SU-DHL-6 (cell line): ENCODE measurements around the gene NINJ2.
"Not testable (repeated sequence)": the region's sequence is repeated elsewhere in the genome, so short reads cannot be mapped to it uniquely, and the experiment has no call there.

Experiments used
- H2AFZ ChIP-seq: fragments of 200-600 bp; sonication (generic); 2 replicates; pipeline ENCODE4 v1.6.1; 2014; ENCODE audit warnings: low read depth, mild to moderate bottlenecking, moderate library complexity, mixed read lengths, antibody characterized with exemption, low read length; ENCODE audit not compliant: severe bottlenecking
- H3F3A ChIP-seq: fragments of 200-600 bp; shearing (Covaris generic); 2 replicates; pipeline ENCODE4 v1.6.0; 2016; ENCODE audit warnings: antibody characterized with exemption, mild to moderate bottlenecking; ENCODE audit not compliant: insufficient read depth
- H3K27ac ChIP-seq: fragments of 200-600 bp; sonication (generic); 2 replicates; pipeline ENCODE4 v1.5.1; 2016; ENCODE audit warnings: low read depth, mild to moderate bottlenecking, low read length, moderate library complexity, mixed read lengths
- H3K27me3 ChIP-seq: fragments of 200-600 bp; sonication (generic), shearing (Covaris generic); 2 replicates; pipeline ENCODE4 v1.6.0; 2014; ENCODE audit warnings: mild to moderate bottlenecking, low read length
- H3K36me3 ChIP-seq: fragments of 200-600 bp; sonication (generic); 2 replicates; pipeline ENCODE4 v1.6.1; 2014; ENCODE audit warnings: mild to moderate bottlenecking, low read length, mixed read lengths
- H3K4me2 ChIP-seq: fragments of 300-600, 200-600 bp; shearing (Covaris generic), sonication (generic); 2 replicates; pipeline ENCODE4 v1.6.0; 2014; ENCODE audit warnings: low read length, low read depth, mild to moderate bottlenecking; ENCODE audit not compliant: poor library complexity, severe bottlenecking
- H3K4me3 ChIP-seq: fragments of 200-600 bp; sonication (generic); 2 replicates; pipeline ENCODE4 v1.5.1; 2014; ENCODE audit warnings: antibody characterized with exemption, low read length, mild to moderate bottlenecking, mixed read lengths; ENCODE audit not compliant: insufficient read depth, poor library complexity, severe bottlenecking
- H3K79me2 ChIP-seq: fragments of 200-600 bp; sonication (generic); 2 replicates; pipeline ENCODE4 v1.6.1; 2014; ENCODE audit warnings: mild to moderate bottlenecking, low read length, moderate library complexity; ENCODE audit not compliant: insufficient read depth
- H3K9ac ChIP-seq: fragments of 200-600 bp; sonication (generic); 2 replicates; pipeline ENCODE4 v1.7.0; 2014; ENCODE audit warnings: mild to moderate bottlenecking, low read length
- H3K9me2 ChIP-seq: fragments of 200-600 bp; sonication (generic); replicated peaks from 2 replicates; pipeline ENCODE4 v1.6.1; 2014; ENCODE audit warnings: low read length; ENCODE audit not compliant: insufficient read depth
- H3K9me3 ChIP-seq: fragments of 200-600 bp; sonication (generic); 2 replicates; pipeline ENCODE4 v1.6.1; 2014; ENCODE audit warnings: low read length, mixed read lengths; ENCODE audit not compliant: insufficient read depth
- H4K20me1 ChIP-seq: fragments of 200-600 bp; sonication (generic); 2 replicates; pipeline ENCODE4 v1.6.1; 2014; ENCODE audit warnings: low read depth, mild to moderate bottlenecking, antibody characterized with exemption, low read length, moderate library complexity, mixed read lengths
- CTCF ChIP-seq: fragments of 200-600 bp; sonication (generic); IDR thresholded peaks from one replicate; pipeline ENCODE4 v1.5.1; 2017; ENCODE audit warnings: antibody characterized with exemption, mild to moderate bottlenecking, low read length, moderate library complexity; ENCODE audit not compliant: insufficient read depth, poor library complexity, severe bottlenecking
- EZH2phosphoT487 ChIP-seq: fragments of 200-600 bp; sonication (generic), shearing (Covaris generic); conservative IDR thresholded peaks from 2 replicates; pipeline ENCODE4 v1.6.1; 2018; ENCODE audit warnings: mild to moderate bottlenecking, antibody characterized with exemption, low read length, moderate library complexity, mixed read lengths

Gene NINJ2

GRCh38 chr12:633731-634130, 29.5 kb downstream of the NINJ2 start:
- no peak overlapping the region for H2AFZ ChIP-seq
- H3F3A ChIP-seq = peaks cover 30% of the 10 kb centered on the region
- no peaks in the 10 kb centered on the region for H3K9me2 ChIP-seq
- no peak overlapping the region for H3K4me2 ChIP-seq
- H3K4me3 ChIP-seq = no peak overlapping the region
- no peaks in the 10 kb centered on the region for H4K20me1 ChIP-seq
- H3K9me3 ChIP-seq = no peaks in the 10 kb centered on the region
- TF ChIP-seq CTCF = no peak
- H3K27me3 ChIP-seq = no peaks in the 10 kb centered on the region
- H3K9ac ChIP-seq = no peak overlapping the region
- H3K79me2 ChIP-seq = no peaks in the 10 kb centered on the region
- no peak overlapping the region for H3K27ac ChIP-seq
- no peaks in the 10 kb centered on the region for H3K36me3 ChIP-seq

GRCh38 chr12:632102-632696, 31.0 kb downstream of the NINJ2 start:
- no peaks in the 10 kb centered on the region for H3K79me2 ChIP-seq
- H4K20me1 ChIP-seq = no peaks in the 10 kb centered on the region
- no peaks in the 10 kb centered on the region for H3K36me3 ChIP-seq
- no peaks in the 10 kb centered on the region for H3K27me3 ChIP-seq
- H3K4me3 ChIP-seq = no peak overlapping the region
- H3F3A ChIP-seq = peaks cover 30% of the 10 kb centered on the region
- no peaks in the 10 kb centered on the region for H3K9me3 ChIP-seq
- H3K9ac ChIP-seq = no peak overlapping the region
- no peak overlapping the region for H2AFZ ChIP-seq
- peak overlapping the region; percentile 37 for H3K27ac ChIP-seq
- H3K4me2 ChIP-seq = peak overlapping the region; percentile 63
- H3K9me2 ChIP-seq = no peaks in the 10 kb centered on the region
- no peak for TF ChIP-seq EZH2phosphoT487
- no peak for TF ChIP-seq CTCF

- Histone ChIP-seq H4K20me1 (no peaks in the 10 kb centered on the region), H3K27ac (peak overlapping the region; percentile 63), H3F3A (peaks cover 26% of the 10 kb centered on the region), H3K9me2 (no peaks in the 10 kb centered on the region), H3K4me3 (peak overlapping the region; percentile 55), H3K9me3 (no peaks in the 10 kb centered on the region), H2AFZ (peak overlapping the region; percentile 78), H3K79me2 (no peaks in the 10 kb centered on the region), H3K27me3 (no peaks in the 10 kb centered on the region), H3K9ac (peak overlapping the region; percentile 59), H3K36me3 (no peaks in the 10 kb centered on the region), H3K4me2 (peak overlapping the region; percentile 63)
- TF ChIP-seq EZH2phosphoT487 = no peak
- TF ChIP-seq CTCF = no peak
These were observed 32.3 kb downstream of the NINJ2 start for GRCh38 chr12:630656-631632.

- H3K9me3 ChIP-seq, H2AFZ ChIP-seq, H4K20me1 ChIP-seq, H3K36me3 ChIP-seq, H3K4me2 ChIP-seq, H3K27me3 ChIP-seq, H3K4me3 ChIP-seq, H3K27ac ChIP-seq, H3K9me2 ChIP-seq, H3K9ac ChIP-seq, H3K79me2 ChIP-seq: not testable (repeated sequence)
- peaks cover 26% of the 10 kb centered on the region for H3F3A ChIP-seq
These were observed 34.5 kb downstream of the NINJ2 start for GRCh38 chr12:628742-629078.
